RWPE1 (cell line): Measurements from ENCODE around the gene MARVELD1.
A peak's percentile ranks its signal among the peaks of the same experiment; 100 is the strongest.
"Not testable (repeated sequence)": the region's sequence is repeated elsewhere in the genome, so short reads cannot be mapped to it uniquely, and the experiment has no call there.

Source experiments
- CTCF ChIA-PET: fragments of 350-600 bp; sonication (Branson Sonifier 250); formaldehyde crosslinking; extraction: SDS; loops from one replicate; lab custom pipeline; 2021; lab: Yijun Ruan, JAX
- POLR2A ChIA-PET: fragments of 400-600 bp; formaldehyde crosslinking; extraction: SDS; loops from one replicate; lab custom pipeline; 2020; ENCODE audit warnings: antibody characterized with exemption; ENCODE audit not compliant: low non-redundant PET; lab: Yijun Ruan, JAX
- DNase-seq: peaks from one replicate; pipeline ENCODE4 v3.0.0; 2012; ENCODE audit warnings: low spot score
- H3K27ac ChIP-seq: fragments of 450-650 bp; 2 replicates; pipeline ENCODE4 v1.5.1; 2017
- TF ChIP-seq, protein P1 (sequence below): fragments of 450-650 bp; conservative IDR thresholded peaks from 2 replicates; pipeline ENCODE4 v1.5.1; 2017; ENCODE audit warnings: low read depth, mild to moderate bottlenecking

Gene MARVELD1

DNA sequence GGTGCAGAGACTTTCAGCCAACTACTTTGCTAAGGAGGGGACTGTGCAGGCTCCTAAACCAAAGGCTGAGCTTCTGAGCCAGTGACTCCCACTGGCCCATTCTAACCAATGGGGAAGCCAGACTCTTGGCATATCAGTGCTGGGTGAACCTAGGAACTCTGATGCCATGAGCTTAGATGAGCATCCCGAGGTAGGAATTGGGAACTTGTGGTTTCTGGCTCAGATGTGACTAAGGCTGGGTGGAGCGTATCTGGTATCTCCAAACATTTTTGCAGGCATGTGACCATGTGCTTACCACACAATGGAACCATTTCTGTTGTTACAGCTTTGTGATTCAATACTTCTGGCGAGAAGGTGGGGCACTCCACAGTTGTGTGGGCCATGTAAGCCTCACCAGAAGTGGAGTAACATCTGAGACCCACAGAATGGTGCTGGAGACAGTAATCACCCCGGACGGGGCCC is 23.9 kb upstream of the MARVELD1 start:
- DNase-seq: peak; percentile 84
- TF ChIP-seq, protein P1, sequence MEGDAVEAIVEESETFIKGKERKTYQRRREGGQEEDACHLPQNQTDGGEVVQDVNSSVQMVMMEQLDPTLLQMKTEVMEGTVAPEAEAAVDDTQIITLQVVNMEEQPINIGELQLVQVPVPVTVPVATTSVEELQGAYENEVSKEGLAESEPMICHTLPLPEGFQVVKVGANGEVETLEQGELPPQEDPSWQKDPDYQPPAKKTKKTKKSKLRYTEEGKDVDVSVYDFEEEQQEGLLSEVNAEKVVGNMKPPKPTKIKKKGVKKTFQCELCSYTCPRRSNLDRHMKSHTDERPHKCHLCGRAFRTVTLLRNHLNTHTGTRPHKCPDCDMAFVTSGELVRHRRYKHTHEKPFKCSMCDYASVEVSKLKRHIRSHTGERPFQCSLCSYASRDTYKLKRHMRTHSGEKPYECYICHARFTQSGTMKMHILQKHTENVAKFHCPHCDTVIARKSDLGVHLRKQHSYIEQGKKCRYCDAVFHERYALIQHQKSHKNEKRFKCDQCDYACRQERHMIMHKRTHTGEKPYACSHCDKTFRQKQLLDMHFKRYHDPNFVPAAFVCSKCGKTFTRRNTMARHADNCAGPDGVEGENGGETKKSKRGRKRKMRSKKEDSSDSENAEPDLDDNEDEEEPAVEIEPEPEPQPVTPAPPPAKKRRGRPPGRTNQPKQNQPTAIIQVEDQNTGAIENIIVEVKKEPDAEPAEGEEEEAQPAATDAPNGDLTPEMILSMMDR: no peak
- peak overlapping the region; percentile 96 for H3K27ac ChIP-seq
- CTCF ChIA-PET: interaction anchor here (0.6 to 1.0 kb wide), 2 partner anchors 12 to 281 kb away, joined by 5 to 6 read pairs; no protein-coding TSS in a partner anchor
- POLR2A ChIA-PET: interaction anchor here (0.5 to 1.7 kb wide), 6 partner anchors 23 to 49 kb away, joined by 3 to 8 read pairs (median 4); partner anchors contain the start of genes MARVELD1, PI4K2A and ZFYVE27

DNA sequence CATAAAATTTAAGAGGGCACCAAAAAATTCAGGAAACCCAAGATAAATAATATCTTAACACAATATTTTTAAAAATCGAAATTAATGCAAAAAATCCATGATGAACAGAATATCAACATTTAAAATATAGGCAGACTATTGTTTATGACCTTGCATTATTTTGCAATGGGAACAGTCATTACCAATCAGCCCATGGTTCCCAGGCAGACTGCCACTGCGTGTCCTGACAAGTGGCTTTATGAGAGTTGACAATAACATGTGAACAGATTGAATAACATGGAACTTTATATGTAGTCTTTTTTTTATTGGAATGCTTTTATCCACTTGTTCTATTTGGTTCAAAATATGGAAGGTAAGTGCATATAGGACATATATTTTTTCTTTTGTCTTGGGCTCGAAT is 23.4 kb upstream of the MARVELD1 start:
- peak overlapping the region; percentile 96 for H3K27ac ChIP-seq
- ChIA-PET POLR2A (interaction anchor here (0.6 to 1.6 kb wide), 4 partner anchors 24 to 46 kb away, joined by 3 to 8 read pairs (median 4); partner anchors contain the start of genes MARVELD1 and ZFYVE27), CTCF (interaction anchor here (1.0 kb wide), 1 partner anchor 11 kb away, joined by 6 read pairs; no protein-coding TSS in a partner anchor)
- TF ChIP-seq, protein P1: no peak
- DNase-seq: no peak

DNA sequence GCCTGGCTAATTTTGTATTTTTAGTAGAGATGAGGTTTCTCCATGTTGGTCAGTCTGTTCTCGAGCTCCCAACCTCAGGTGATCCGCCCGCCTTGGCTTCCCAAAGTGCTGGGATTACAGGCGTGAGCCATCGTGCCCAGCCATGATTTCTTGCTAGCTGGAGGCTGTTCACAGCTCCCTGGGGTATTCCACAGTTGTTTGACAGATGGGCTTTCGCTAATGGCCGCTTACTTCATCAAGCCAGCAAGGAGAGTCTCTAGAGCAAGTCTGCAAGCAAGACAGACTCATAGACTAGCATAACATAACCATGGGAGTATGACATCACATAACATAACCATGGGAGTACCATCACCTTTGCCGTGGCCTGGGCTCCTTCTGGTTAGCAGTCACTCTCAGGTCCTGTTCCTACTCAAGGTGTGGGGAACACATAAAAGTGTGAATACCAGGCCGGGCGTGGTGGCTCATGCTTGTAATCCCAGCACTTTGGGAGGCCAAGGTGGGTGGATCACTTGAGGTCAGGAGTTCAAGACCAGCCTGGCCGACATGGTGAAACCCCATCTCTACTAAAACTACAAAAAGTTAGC is 15.4 kb upstream of the MARVELD1 start:
- H3K27ac ChIP-seq, POLR2A ChIA-PET, DNase-seq: not testable (repeated sequence)
- CTCF ChIA-PET: interaction anchor here (0.5 to 0.9 kb wide), 3 partner anchors 11 to 28 kb away, joined by 3 to 4 read pairs (median 3); no protein-coding TSS in a partner anchor

DNA sequence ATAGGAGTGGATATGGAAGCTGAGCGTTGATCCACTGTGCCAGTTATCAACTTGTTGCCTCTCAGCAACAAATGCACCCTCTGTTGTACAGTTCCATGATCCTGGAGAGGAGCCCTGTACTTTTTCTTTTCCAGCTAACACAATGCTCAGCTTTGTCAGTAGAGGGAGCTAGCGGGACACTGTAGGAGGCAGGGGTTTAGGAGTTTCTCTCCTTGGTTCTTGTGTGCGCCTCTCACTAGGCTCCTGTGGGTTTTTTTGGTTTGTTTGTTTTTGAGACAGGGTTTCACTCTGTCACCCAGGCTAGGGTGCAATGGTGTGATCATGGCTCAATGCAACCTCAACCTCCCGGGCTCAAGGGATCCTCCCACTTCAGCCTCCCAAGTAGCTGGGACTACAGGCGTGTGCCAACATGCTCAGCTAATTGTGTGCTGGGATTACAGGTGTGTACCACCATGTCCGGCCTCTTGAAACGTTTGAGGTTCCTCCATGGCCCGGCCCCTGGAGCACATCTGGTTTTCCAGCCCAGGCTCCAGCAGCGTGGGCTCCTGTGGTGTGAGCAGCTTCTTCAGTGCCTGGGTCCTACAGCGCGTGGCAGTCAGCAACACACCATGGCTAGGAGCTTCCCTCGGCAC is 12.0 kb upstream of the MARVELD1 start:
- CTCF ChIA-PET: interaction anchor here (0.5 to 3.3 kb wide), 21 partner anchors 8 to 348 kb away, joined by 3 to 51 read pairs (median 4); partner anchors contain the start of genes AVPI1, MARVELD1 and ZFYVE27
- TF ChIP-seq, protein P1: peak; percentile 88
- H3K27ac ChIP-seq: peak overlapping the region; percentile 58
- peak; percentile 78 for DNase-seq
- POLR2A ChIA-PET: interaction anchor here (1.2 to 1.3 kb wide), 2 partner anchors 13 to 15 kb away, joined by 3 to 5 read pairs; partner anchors contain the start of gene AVPI1

DNA sequence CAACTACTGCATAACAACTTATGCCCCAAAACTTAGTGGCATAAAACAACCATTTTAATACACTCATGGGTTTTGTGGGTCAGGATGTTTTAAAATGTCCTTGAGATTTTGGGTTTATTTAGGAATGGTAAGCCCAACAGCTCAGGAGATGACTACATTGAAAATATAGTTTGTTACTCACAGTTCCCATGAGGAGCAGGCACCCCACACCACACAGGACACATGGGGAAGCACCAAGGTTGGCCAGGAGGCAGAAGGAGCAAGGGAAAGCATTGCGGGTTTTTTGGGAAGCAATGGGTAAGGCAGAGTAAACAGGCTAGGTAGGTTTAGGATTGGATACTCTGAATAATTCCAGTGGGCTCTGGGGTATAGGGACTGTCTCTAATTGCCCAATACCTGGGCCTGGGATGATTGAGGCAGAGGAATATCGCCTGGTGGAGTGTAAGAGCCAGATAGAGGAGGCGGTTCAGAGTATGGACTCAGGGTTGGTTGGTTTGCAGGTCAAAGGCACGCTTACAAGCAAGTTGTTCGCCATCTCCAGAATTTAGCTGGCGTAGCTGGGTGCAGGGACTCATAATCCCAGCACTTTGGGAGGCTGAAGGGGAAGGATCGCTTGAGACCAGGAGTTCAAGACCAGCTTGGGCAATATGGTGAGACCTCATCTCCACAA is 10.0 kb upstream of the MARVELD1 start:
- H3K27ac ChIP-seq: no peak overlapping the region
- TF ChIP-seq, protein P1: no peak
- POLR2A ChIA-PET: interaction anchor here (0.7 kb wide), 1 partner anchor 16 kb away, joined by 3 read pairs; no protein-coding TSS in a partner anchor
- DNase-seq: no peak
- CTCF ChIA-PET: interaction anchor here (0.7 to 3.3 kb wide), 3 partner anchors 27 to 75 kb away, joined by 3 to 51 read pairs (median 5); no protein-coding TSS in a partner anchor

DNA sequence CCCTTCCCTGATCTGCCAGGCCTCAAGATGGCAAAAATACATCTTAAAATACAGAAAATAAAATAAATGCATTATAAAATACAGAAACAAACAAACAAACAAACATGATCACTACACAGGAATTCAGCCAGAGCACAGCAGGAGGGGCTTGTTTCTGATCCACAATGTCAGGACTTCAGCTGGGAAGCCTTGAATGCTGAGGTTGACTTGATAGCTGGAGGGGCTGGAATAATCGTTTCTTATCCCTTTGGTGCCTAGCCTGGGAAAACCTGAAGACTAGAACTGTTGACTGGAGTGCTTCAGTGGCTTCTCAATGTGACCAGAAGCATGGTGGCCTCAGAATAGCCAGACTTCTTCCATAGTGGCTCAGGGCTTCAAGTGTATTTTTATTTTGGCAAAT is 9.2 kb upstream of the MARVELD1 start:
- POLR2A ChIA-PET: interaction anchor here (0.6 kb wide), 1 partner anchor 21 kb away, joined by 4 read pairs; no protein-coding TSS in a partner anchor
- no peak overlapping the region for H3K27ac ChIP-seq
- TF ChIP-seq, protein P1: no peak
- CTCF ChIA-PET: interaction anchor here (0.7 to 3.3 kb wide), 3 partner anchors 28 to 74 kb away, joined by 3 to 51 read pairs (median 5); no protein-coding TSS in a partner anchor
- DNase-seq: no peak
